Thyroid gland (tissue), 4 donors: Measurements from ENCODE around the gene OVOL3.

Experiments
- POLR2A ChIP-seq, 2 donors: fragments of 450-650 bp; IDR thresholded peaks; one replicate each; pipeline ENCODE4 v1.6.1; 2017; ENCODE audit warnings: antibody characterized with exemption in 2 of 2, mild to moderate bottlenecking in 2 of 2, moderate library complexity in 1 of 2
- TF ChIP-seq, protein P1 (sequence below), 6 experiments: fragments of 200-600 bp in 3 of 6; fragments of 450-650 bp in 3 of 6; sonication (generic) in 3 of 6; IDR thresholded peaks; one replicate each; pipeline ENCODE4 v1.5.1; 2016 to 2019; ENCODE audit warnings: antibody characterized with exemption in 6 of 6, mild to moderate bottlenecking in 2 of 6, inconsistent platforms in 1 of 6, moderate library complexity in 1 of 6

GRCh38 chr19:36141039-36141927 lies 30.3 kb downstream of the OVOL3 start:
- TF ChIP-seq, protein P1, sequence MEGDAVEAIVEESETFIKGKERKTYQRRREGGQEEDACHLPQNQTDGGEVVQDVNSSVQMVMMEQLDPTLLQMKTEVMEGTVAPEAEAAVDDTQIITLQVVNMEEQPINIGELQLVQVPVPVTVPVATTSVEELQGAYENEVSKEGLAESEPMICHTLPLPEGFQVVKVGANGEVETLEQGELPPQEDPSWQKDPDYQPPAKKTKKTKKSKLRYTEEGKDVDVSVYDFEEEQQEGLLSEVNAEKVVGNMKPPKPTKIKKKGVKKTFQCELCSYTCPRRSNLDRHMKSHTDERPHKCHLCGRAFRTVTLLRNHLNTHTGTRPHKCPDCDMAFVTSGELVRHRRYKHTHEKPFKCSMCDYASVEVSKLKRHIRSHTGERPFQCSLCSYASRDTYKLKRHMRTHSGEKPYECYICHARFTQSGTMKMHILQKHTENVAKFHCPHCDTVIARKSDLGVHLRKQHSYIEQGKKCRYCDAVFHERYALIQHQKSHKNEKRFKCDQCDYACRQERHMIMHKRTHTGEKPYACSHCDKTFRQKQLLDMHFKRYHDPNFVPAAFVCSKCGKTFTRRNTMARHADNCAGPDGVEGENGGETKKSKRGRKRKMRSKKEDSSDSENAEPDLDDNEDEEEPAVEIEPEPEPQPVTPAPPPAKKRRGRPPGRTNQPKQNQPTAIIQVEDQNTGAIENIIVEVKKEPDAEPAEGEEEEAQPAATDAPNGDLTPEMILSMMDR (IDR thresholded peaks at IDR 0.05) = no peak
- peak in 1 of 2 donors; percentile 76 for TF ChIP-seq POLR2A (IDR thresholded peaks at IDR 0.05)
